GF-D8 (cell line): ENCODE results near the gene PTPMT1.

Experiments used
- DNase-seq: peaks from one replicate; lab custom pipeline; 2025; lab: John Stamatoyannopoulos, UW

PTPMT1 gene

DNA sequence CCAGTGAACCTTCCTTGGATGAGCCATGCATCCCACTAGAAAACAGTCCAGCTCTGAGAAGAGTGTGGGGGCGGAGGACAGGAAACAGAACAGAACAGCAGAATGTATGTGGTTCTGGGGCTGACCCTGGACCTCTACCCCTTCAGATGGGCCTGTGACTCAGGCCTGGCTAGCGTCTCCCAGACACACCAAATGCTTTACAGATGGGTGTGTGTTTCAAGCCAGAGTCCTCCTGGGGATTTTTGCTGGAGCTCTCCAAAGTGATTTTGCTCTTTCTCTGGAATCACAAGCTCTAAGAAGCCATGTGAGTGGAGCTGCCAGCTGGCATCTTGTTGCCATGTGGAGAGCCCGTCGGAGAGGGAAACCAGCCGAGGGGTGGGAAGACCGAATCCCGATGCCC lies 42.0 kb downstream of the PTPMT1 start:
- DNase-seq: no peak

DNA sequence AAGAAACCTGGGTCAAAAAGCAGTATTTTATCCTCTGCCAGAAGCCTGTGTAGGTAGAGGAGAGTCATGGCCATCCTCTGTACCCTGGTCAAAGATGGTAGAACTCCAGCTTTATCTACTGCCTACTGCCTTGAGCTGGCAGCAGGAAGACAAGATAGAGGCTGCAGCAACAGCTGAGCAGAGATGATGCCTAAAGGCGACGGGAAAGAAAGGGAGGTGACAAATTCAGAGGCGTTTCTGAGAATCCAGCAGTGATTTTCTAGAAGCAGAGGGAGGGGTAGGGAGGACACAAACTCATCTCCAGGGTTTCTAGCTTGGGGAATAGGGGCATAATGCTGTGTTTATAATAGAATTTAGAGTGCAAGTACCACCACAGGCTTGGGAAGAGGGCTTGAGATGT lies 44.3 kb downstream of the PTPMT1 start:
- DNase-seq: no peak

DNA sequence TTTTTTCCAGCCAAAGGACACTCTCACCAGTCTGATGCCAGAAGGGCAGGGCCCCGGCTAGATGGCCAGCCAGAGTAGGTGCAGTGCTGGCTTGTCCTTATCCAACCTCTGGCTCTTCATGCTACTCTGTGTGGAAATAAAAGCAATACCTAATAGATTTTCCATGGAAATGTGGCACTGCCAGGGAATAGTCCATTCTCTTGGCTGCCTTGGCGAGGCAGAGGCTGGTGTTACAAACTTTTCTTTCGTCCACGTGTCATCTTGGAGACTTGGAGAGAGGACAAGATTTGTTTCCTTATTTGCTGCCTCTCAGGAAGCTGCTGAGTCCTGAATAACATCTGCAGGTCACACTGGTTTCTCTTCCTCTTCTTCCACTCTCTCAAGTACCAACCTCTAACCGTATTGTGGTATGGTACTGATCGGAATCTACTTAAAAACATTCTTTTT lies 46.0 kb downstream of the PTPMT1 start:
- DNase-seq: peak; percentile 19

DNA sequence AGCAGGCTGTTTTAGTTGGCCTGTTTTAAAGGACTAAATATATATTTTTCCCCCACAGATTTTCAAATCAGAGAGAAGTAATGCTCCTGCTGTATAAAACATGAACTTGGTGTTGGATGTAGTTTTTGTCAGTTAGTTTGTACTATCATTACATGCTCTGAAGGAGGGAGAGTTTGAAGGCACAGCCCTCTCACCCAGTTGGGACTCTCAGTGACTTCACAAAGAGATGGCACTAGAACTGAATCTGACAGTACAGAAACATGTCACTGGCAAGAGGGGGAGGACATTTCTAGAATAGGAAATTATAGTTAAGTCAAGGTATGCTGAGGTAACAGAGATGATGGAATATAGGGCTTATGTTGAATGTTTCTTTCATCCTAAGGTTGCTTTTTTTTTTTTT lies 49.9 kb downstream of the PTPMT1 start:
- DNase-seq: no peak

DNA sequence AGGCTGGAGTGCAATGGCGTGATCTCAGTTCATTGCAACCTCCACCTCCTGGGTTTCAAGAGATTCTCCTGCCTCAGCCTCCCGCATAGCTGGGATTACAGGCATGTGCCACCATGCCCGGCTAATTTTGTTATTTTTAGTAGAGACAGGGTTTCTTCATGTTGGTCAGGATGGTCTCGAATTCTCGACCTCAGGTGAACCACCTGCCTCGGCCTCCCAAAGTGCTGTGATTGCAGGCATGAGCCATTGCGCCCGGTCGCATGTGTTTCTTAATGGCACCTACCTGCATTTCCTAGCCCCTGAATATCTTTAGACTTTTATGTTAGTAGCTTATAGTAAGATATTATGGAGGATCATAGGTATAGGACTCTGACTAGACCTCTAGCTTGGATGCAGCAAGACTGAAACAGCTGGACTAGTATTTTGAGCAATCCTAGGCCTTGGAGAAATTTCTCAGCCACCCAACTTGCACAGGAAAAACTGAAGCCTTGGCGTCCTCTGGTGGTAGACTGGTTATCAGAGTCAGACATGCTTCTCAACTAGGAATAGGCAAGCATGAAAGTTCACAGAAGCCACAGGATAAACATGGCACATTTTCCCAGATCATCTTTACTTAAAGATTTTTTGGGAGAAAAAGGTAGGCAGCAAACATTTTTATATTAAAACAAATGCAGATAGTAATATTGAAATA lies 51.5 kb downstream of the PTPMT1 start:
- DNase-seq: peak; percentile 43

DNA sequence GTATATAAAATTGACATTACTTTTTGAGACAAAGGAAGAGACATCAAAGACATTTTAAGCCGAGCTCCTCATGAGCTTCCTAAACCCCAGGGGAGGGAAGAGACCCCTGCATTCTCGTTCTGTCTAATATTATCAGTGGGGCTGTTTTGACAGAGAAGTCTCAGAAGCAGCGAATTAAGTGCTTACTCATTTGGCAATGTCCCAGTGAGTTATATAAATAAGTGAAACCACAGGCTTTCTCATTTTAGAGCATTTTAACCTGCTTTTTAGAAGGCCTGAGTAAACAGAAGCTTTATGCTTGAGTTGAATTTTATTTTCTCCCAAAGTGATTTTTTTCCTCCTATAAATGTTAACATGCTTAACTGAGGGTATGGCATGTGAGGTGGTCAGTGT lies 52.0 kb downstream of the PTPMT1 start:
- DNase-seq: no peak

DNA sequence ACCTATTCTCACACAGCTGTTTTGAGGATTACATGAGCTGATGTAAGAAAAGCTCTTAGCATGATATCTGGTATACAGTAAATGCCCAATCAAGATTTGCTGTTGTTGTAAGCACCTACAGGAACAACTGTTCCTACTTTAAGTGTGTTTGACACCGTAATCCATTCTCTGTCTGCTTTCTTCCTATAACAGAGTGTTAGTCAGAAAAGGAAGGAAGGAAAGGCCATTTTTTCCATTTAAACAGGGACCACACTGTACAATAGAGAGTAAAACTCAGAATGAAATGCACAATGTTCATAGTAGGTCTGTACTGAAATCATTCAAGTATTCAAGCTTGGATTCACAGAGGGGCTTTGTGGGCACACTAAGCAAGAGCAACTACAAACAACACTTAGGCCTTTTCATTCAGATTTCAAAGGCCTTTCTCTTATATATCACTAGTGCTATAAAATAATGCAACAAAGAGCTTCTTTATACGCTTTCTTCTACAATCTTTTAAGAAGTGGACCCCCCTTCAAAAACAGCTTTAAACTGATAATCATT lies 55.5 kb downstream of the PTPMT1 start:
- no peak for DNase-seq
